ENCODE data around the gene SLAMF6.
"Not testable (repeated sequence)": the region's sequence is repeated elsewhere in the genome, so short reads cannot be mapped to it uniquely, and the experiment has no call there.

Gene SLAMF6

GRCh38 chr1:160541622-160542302, 18.7 kb upstream of the SLAMF6 start:
- 75% methylated on average over 1 of the region's 1 CpG for WGBS
- Histone ChIP-seq H3K4me3 (ENCODE audit: low read length) (no peak overlapping the region), H3K36me3 (ENCODE audit: insufficient read depth, low read length) (no peaks in the 10 kb centered on the region), H3K27ac (ENCODE audit: low read depth, low read length) (no peak overlapping the region), H3K9me3 (ENCODE audit: insufficient read depth, low read depth, low read length) (no peaks in the 10 kb centered on the region), H3K27me3 (ENCODE audit: insufficient read depth, low read length) (no peaks in the 10 kb centered on the region), H3K9ac (ENCODE audit: low read depth, low read length) (no peak overlapping the region), H3K4me1 (ENCODE audit: insufficient read depth, low read length) (no peaks in the 10 kb centered on the region)

- Histone ChIP-seq H3K9ac (ENCODE audit: low read depth, low read length) (no peak overlapping the region), H3K4me1 (ENCODE audit: insufficient read depth, low read length) (no peaks in the 10 kb centered on the region), H3K9me3 (ENCODE audit: insufficient read depth, low read depth, low read length) (no peaks in the 10 kb centered on the region), H3K4me3 (ENCODE audit: low read length) (no peak overlapping the region), H3K27me3 (ENCODE audit: insufficient read depth, low read length) (no peaks in the 10 kb centered on the region), H3K27ac (ENCODE audit: low read depth, low read length) (no peak overlapping the region), H3K36me3 (ENCODE audit: insufficient read depth, low read length) (no peaks in the 10 kb centered on the region)
These were observed 17.8 kb upstream of the SLAMF6 start for GRCh38 chr1:160540859-160541233.

- H3K27ac ChIP-seq (ENCODE audit: low read depth, low read length) = 0 out of 2 replicates have a peak overlapping the region, but pooled peaks have one; percentile 0
- no peaks in the 10 kb centered on the region for H3K27me3 ChIP-seq (ENCODE audit: insufficient read depth, low read length)
- WGBS = 70% methylated on average over 8 of the region's 8 CpGs
- 0 out of 2 replicates have a peak, but pooled peaks cover 3% of the 10 kb centered on the region for H3K9me3 ChIP-seq (ENCODE audit: insufficient read depth, low read depth, low read length)
- no peak overlapping the region for H3K9ac ChIP-seq (ENCODE audit: low read depth, low read length)
- no peak overlapping the region for H3K4me3 ChIP-seq (ENCODE audit: low read length)
- H3K4me1 ChIP-seq (ENCODE audit: insufficient read depth, low read length) = no peaks in the 10 kb centered on the region
- no peaks in the 10 kb centered on the region for H3K36me3 ChIP-seq (ENCODE audit: insufficient read depth, low read length)
These were observed 17.2 kb upstream of the SLAMF6 start for GRCh38 chr1:160539990-160540858.

GRCh38 chr1:160539684-160539989, 16.6 kb upstream of the SLAMF6 start:
- H3K9me3 ChIP-seq (ENCODE audit: insufficient read depth, low read depth, low read length) = peaks cover 4% of the 10 kb centered on the region; the same call in 1 of the 2 replicates
- H3K9ac ChIP-seq (ENCODE audit: low read depth, low read length) = no peak overlapping the region
- H3K27ac ChIP-seq (ENCODE audit: low read depth, low read length) = no peak overlapping the region
- H3K36me3 ChIP-seq (ENCODE audit: insufficient read depth, low read length) = no peaks in the 10 kb centered on the region
- no peaks in the 10 kb centered on the region for H3K27me3 ChIP-seq (ENCODE audit: insufficient read depth, low read length)
- H3K4me3 ChIP-seq (ENCODE audit: low read length) = no peak overlapping the region
- no peaks in the 10 kb centered on the region for H3K4me1 ChIP-seq (ENCODE audit: insufficient read depth, low read length)
- WGBS = 89% methylated on average over 6 of the region's 6 CpGs

GRCh38 chr1:160538985-160539651, 16.1 kb upstream of the SLAMF6 start:
- no peaks in the 10 kb centered on the region for H3K36me3 ChIP-seq (ENCODE audit: insufficient read depth, low read length)
- H3K27me3 ChIP-seq (ENCODE audit: insufficient read depth, low read length) = no peaks in the 10 kb centered on the region
- 95% methylated on average over 5 of the region's 5 CpGs for WGBS
- peaks cover 8% of the 10 kb centered on the region; the same call in 1 of the 2 replicates for H3K9me3 ChIP-seq (ENCODE audit: insufficient read depth, low read depth, low read length)
- no peak overlapping the region for H3K4me3 ChIP-seq (ENCODE audit: low read length)
- H3K4me1 ChIP-seq (ENCODE audit: insufficient read depth, low read length) = no peaks in the 10 kb centered on the region
- no peak overlapping the region for H3K27ac ChIP-seq (ENCODE audit: low read depth, low read length)
- no peak overlapping the region for H3K9ac ChIP-seq (ENCODE audit: low read depth, low read length)

- no peaks in the 10 kb centered on the region for H3K27me3 ChIP-seq (ENCODE audit: insufficient read depth, low read length)
- H3K27ac ChIP-seq (ENCODE audit: low read depth, low read length) = no peak overlapping the region
- H3K4me1 ChIP-seq (ENCODE audit: insufficient read depth, low read length) = no peaks in the 10 kb centered on the region
- WGBS = 92% methylated on average over 6 of the region's 8 CpGs
- H3K4me3 ChIP-seq (ENCODE audit: low read length) = no peak overlapping the region
- peaks cover 12% of the 10 kb centered on the region; the same call in 1 of the 2 replicates for H3K9me3 ChIP-seq (ENCODE audit: insufficient read depth, low read depth, low read length)
- no peaks in the 10 kb centered on the region for H3K36me3 ChIP-seq (ENCODE audit: insufficient read depth, low read length)
- no peak overlapping the region for H3K9ac ChIP-seq (ENCODE audit: low read depth, low read length)
These were observed 14.9 kb upstream of the SLAMF6 start for GRCh38 chr1:160537714-160538665.

- Histone ChIP-seq H3K27me3 (ENCODE audit: insufficient read depth, low read length) (no peaks in the 10 kb centered on the region), H3K36me3 (ENCODE audit: insufficient read depth, low read length) (no peaks in the 10 kb centered on the region), H3K27ac (ENCODE audit: low read depth, low read length) (no peak overlapping the region), H3K4me3 (ENCODE audit: low read length) (no peak overlapping the region), H3K4me1 (ENCODE audit: insufficient read depth, low read length) (no peaks in the 10 kb centered on the region), H3K9ac (ENCODE audit: low read depth, low read length) (no peak overlapping the region), H3K9me3 (ENCODE audit: insufficient read depth, low read depth, low read length) (peaks cover 12% of the 10 kb centered on the region; the same call in 1 of the 2 replicates)
- WGBS = 88% methylated on average over 3 of the region's 3 CpGs
These were observed 12.0 kb upstream of the SLAMF6 start for GRCh38 chr1:160534823-160535605.

- not testable (repeated sequence) for H3K27ac ChIP-seq (ENCODE audit: low read depth, low read length); H3K9ac ChIP-seq (ENCODE audit: low read depth, low read length); H3K36me3 ChIP-seq (ENCODE audit: insufficient read depth, low read length); H3K4me3 ChIP-seq (ENCODE audit: low read length); H3K4me1 ChIP-seq (ENCODE audit: insufficient read depth, low read length); H3K27me3 ChIP-seq (ENCODE audit: insufficient read depth, low read length)
- WGBS = 96% methylated on average over 5 of the region's 5 CpGs
- H3K9me3 ChIP-seq (ENCODE audit: insufficient read depth, low read depth, low read length) = peaks cover 12% of the 10 kb centered on the region; the same call in 1 of the 2 replicates
These were observed 9.4 kb upstream of the SLAMF6 start for GRCh38 chr1:160532557-160532813.

GRCh38 chr1:160531809-160532556, 8.9 kb upstream of the SLAMF6 start:
- H3K9ac ChIP-seq (ENCODE audit: low read depth, low read length); H3K36me3 ChIP-seq (ENCODE audit: insufficient read depth, low read length); H3K4me3 ChIP-seq (ENCODE audit: low read length); H3K27me3 ChIP-seq (ENCODE audit: insufficient read depth, low read length); H3K27ac ChIP-seq (ENCODE audit: low read depth, low read length); H3K4me1 ChIP-seq (ENCODE audit: insufficient read depth, low read length): not testable (repeated sequence)
- H3K9me3 ChIP-seq (ENCODE audit: insufficient read depth, low read depth, low read length) = peaks cover 12% of the 10 kb centered on the region; the same call in 1 of the 2 replicates
- 94% methylated on average over 29 of the region's 29 CpGs for WGBS

Data from HUES64 (cell line).